HG03060 (cell line): ENCODE data around the gene COLEC11.
"Not testable (repeated sequence)": the region's sequence is repeated elsewhere in the genome, so short reads cannot be mapped to it uniquely, and the experiment has no call there.

ENCODE experiments used
- ATAC-seq: cut with Tn5 transposase; IDR thresholded peaks from one replicate; pipeline ENCODE4 v1.9.1; 2021; ENCODE audit warnings: low read depth, moderate number of reproducible peaks; ENCODE audit not compliant: unreplicated experiment

COLEC11 gene

DNA sequence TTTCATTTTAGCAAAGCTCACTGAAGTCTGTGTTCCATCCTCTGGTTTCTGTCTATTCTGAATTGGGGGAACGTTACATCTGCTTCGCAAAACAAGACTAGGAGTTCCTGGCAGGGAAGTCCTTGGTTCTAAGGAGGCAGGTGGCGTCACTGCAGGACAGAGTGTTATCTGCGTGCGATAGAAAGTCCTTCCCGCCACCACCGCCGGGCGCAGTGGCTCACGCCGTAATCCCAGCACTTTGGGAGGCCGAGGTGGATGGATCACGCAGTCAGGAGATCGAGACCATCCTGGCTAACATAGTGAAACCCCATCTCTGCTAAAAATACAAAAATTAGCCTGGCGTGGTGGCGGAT lies 41.0 kb downstream of the COLEC11 start:
- not testable (repeated sequence) for ATAC-seq

DNA sequence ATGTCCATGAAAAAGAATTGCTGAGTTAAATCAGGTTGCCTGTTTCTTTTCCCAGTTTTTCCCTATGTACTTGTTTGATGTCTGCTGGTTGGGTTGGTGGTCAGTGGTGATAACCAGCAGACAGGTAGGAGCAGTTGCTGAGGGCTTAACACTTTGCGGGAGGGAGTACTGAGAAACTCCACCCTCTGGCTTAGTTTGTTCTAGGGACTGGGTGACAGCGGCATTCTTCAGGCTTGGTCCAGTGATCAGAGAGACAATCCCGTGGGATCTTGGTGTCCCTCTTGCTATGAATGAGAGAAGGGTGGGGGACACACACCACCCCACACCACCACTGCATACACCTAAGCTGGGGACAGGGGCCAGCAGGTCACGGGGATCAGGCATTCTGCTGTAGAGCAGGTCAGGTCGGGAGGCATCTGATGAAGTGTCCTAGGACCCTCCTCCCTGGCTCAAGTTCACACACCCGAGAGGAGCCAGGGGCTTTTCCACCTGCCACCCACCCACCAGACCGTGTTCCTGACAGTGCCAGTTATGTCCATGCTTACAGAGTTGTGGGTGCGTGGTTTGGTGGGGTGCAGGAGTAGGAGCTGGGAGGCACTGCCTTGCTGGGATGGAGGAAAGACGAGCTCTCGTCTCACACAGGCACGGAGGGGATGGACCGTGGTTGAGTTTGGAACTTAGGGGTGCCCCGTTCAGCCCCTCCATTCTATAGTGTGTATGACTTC lies 41.8 kb downstream of the COLEC11 start:
- ATAC-seq = no peak

DNA sequence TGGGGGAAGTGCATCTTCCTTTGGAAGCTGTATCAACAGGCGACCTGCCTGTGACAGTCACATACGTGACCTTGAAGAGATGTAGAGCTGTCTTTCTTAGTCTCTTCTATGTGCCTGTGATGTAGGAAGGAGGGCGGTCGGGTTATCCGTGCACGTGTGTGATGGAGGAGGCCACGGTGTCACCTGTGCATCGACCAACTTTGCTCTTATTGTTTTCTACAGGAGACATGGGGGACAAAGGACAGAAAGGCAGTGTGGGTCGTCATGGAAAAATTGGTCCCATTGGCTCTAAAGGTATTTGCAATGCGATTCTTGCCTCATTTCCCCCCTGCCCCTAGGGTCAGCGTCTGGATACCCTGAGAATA lies 42.4 kb downstream of the COLEC11 start:
- no peak for ATAC-seq

DNA sequence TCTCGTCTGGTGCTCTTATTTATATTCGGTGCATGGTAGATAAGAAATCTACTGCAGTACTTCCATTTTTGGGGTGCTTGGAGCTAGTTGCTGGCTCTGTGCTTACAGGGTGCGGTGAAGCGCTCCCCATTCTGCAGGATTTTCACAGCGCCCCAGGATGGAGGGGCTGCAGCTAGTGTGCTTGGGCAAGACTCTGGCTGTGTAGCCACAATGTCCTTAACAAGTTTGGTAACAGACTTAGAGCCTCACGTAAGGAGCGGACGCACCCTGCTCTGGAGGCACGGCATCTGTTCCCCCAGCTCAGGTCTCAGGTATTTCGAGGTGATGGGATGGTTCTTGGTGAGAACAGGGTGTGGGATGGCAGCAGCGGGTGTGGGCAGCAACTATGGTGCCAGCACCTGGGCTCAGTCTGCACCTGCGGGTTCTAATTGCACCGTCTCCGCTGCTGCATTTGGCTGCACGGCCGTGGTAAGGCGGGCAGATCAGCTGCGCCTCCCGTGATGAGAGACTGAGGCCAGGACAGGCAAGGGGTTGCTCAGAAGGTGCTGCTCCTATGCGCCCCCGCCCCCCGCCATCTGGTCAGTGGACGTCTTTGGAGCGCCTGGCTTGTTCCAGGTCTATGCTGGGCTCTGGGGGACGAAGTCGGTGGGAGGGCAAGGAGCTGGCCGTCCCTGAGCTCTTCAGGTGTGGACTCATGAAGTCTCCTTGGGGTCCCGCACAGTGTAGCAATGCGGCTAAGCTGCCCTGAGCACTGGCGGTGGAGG lies 43.0 kb downstream of the COLEC11 start:
- ATAC-seq = no peak

DNA sequence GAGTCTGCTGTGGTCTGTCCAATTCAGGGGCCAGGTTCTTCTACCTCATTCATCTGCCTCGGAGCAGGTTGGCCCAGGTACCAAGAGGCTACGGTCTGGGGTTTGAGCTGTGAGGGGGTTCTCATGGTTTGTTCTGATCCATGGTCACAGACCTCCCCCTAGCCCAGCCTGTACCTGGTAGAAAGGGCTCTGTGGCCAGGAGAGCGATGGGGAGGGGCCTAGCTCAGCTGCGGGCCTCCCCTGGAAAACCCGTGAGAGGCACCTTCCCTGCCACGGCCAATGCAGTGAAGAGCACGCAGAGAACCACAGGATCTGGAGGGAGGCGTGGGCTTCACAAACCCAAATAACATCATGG lies 43.5 kb downstream of the COLEC11 start:
- no peak for ATAC-seq

DNA sequence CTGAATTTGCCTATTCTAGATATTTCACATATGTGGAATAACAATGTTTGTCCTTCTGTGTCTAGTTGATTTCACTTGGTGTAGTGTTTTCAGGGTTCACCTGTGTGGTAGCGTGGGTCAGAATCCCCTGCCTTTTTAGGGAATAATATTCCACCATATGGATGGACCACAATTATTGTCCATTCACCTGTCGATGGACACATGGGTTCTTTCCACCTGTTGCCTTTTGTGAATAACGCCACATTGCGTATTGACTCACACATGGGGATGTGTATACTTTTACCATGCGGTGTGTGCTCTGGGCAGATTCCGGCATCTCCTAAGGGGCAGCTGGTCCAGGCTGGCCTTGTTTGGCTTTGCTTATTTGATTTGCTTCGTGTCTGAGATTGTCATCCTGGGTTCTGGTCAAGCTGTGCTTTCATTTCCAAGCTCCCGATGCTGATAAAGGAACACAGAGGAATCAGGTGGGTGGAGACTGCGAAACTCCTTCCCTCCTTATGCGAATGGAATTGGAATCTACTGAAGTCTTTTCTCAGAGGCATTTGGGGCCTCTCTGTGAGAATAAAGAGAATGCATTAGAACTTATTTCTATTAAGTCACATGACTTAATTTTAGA lies 44.2 kb downstream of the COLEC11 start:
- ATAC-seq = no peak

DNA sequence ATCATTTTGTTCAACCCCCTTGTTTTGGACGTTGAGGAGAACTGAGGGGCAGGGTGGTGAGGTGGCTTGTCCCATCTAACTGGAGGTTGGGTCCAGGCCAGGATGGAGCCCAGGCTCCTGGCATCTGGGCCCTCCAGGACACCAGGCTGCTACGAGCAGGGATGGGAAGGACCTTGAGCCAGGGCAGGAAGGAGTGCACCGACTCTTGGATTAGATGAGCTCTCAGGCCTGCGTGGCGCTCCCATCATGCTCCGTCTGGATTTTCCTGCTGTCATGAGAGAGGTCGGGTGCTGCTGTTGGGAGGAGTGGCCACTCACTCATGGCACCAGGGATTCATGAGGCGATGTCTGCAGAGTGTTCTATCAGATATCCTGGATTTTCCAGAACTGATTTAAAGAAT lies 44.7 kb downstream of the COLEC11 start:
- ATAC-seq = no peak

DNA sequence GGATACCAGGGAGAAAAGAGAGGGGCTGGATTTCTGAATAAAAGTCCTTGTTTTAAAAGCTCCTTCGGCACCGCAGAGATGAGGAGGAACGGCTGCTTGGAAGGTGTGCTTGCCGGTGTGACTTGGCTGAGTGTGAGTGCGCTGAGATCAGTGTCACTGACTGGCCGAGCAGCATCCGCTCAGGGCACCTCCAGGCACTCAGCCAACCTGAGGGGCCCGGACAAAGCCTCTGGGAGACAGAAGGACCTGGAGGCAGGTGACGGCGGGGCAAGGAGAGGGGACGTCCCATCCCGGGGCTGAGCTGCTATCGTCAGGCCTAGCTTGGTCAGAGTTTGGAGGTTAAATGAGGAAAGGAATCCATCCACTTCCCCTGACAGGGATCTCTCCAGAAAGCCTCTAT lies 46.3 kb downstream of the COLEC11 start:
- ATAC-seq = no peak

DNA sequence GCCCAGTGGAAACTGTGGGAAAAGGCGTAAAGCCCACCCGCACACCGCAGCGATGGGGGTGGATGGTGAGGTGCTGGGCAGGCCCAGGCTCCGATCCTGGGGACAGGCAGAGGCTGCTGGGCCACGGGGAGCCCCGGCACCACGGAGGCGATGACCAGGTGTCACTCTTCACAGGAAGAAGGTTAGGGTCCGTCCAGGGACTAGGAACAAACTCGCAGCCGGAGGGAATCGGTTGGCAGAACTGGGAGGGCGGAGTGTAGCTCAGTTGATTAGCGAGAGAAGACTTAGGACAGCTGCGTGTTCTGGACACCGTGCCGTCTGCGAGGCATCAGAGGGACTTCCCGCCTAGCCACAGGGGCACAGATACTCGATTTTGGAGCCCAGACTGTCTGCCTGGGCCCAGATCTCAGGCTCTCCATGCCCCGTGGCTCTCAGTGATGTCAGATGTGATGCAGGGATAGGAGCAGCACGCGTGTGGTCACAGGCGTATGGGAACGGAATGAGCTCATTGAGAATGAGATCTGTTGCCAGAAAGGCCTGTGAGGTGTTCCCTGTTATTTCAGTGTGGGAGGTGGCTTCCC lies 47.0 kb downstream of the COLEC11 start:
- ATAC-seq = no peak

DNA sequence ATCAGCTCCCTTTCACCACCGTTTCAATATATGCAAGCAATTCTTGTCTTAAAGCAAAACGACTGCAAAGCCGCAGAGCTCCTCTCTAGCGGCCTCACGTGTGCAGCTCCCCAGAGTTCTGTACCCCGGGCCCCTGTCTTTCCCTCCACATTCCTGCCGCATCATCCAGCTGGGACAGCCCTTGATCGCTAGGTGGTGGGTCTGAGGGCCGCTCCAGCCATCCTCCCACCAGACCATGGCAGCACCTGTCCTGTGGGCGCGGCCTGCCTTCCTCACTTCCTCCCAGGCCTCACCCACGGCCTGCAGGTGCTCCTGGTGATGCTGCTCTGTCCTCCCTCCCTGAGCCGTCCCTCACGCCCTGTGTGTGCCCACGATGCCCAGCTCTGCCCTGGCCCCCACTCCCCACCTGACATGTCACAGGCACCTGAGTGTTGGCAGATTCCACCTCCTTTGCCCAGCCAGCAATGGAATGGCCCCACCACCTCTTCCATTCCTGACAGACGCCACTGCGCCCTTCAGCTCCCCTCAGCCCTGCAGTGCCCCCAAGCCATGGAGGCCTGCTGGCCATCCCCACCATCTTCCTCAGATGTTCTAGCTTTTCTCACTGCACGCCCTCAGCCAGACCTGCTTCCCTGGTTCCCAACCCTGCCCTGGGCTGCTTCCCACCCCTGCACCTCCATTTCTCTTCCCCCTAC lies 47.8 kb downstream of the COLEC11 start:
- ATAC-seq = no peak

DNA sequence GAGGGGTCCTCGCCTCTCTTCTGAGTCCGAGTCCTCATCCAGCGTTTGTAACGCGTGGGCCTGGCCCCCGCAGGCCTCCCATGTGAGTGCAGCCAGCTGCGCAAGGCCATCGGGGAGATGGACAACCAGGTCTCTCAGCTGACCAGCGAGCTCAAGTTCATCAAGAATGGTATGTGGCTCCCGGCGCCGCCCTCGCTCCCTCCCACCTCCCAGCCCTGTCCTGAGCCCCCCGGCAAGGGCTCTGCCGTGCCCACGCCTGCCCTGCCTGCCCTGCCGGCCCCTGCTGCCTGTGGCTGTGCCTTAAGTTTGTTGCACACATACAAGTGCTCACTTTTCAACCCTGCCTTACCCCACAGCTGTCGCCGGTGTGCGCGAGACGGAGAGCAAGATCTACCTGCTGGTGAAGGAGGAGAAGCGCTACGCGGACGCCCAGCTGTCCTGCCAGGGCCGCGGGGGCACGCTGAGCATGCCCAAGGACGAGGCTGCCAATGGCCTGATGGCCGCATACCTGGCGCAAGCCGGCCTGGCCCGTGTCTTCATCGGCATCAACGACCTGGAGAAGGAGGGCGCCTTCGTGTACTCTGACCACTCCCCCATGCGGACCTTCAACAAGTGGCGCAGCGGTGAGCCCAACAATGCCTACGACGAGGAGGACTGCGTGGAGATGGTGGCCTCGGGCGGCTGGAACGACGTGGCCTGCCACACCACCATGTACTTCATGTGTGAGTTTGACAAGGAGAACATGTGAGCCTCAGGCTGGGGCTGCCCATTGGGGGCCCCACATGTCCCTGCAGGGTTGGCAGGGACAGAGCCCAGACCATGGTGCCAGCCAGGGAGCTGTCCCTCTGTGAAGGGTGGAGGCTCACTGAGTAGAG lies 48.7 kb downstream of the COLEC11 start:
- no peak for ATAC-seq

DNA sequence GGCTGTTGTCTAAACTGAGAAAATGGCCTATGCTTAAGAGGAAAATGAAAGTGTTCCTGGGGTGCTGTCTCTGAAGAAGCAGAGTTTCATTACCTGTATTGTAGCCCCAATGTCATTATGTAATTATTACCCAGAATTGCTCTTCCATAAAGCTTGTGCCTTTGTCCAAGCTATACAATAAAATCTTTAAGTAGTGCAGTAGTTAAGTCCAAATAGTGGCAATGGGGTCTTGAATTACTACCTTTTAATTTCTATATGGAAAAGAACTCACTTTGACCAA lies 49.3 kb downstream of the COLEC11 start:
- ATAC-seq = peak; percentile 60

DNA sequence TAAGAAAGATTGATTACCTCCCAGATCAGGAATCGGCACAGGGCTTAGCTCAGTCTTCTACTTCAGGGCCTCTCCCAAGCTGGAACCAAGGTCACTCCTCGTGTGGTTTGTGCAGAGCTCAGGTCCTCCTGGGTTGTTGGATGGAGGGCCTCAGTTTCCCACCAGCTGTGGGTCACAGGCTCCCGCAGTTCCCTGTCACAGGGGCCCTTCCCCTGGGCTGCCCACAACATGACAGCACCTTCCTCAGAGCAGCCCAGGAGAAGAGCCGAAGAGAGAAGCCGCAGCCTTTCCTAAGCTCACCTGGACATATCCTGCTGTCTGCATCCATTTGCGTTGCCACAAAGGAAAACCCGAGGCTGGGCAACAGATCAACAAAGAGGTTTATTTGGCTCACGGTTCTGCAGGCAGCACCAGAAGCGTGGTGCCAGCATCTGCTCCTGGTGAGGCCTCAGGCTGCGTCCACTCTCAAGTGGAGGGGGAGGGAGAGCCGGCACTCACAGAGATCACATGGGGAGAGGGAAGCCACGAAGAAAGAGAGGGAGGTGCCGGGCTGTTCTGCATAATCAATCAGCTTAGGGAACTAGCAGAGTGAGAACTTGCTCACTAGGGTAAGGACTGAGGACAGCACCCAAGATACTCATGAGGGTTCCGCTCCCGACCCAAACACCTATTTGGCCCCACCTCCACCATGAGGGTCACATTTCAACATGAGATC lies 50.1 kb downstream of the COLEC11 start:
- no peak for ATAC-seq

DNA sequence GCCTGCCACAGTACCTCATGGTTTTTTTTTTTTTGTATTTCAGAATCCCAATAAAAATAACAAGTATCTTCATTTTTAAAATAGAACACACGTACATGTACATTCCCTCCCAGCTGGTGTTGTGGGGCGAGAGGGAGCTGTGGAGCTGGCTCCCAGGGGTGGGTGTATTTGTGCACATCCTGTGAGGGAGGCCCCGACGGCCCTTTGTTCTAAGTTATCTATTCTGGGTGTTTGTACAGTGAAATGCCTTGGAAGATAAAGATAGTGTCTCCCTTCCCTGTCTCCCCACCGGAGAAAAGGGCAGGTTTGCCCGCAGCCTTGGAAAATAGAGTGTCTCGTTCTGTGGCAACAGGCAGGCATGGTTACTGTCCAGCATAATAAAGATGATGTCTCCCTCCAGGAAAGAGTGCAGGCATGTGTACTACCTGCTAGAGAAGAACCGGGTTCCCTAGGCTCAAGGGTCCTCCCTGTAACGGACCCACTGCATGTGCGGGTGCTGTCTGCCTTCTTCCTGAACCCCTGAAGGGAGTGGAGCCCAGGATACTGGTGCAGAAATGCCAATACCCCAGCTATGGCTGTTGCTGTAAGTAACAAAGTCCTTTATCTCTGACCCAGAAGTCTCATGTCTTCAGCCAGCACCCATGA lies 51.0 kb downstream of the COLEC11 start:
- no peak for ATAC-seq

DNA sequence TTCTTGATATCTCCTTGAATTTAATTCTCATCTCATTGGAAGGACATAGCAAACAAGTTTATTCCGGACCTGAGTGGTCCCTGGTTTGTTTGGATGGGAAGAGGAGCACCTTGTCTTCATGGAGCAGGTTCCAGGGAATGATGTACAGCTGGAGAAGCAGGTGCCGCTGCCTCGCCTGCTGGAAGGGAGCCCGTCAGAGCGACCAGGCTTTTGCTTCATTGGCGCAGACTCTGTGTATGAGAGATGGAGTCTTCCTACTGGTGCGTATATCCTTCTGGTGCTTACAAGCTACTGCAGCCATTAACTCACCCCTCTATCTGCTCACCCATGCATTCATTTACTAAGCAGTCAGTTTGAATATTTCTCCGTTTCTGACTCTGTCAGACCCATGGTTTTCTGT lies 51.5 kb downstream of the COLEC11 start:
- ATAC-seq = no peak

DNA sequence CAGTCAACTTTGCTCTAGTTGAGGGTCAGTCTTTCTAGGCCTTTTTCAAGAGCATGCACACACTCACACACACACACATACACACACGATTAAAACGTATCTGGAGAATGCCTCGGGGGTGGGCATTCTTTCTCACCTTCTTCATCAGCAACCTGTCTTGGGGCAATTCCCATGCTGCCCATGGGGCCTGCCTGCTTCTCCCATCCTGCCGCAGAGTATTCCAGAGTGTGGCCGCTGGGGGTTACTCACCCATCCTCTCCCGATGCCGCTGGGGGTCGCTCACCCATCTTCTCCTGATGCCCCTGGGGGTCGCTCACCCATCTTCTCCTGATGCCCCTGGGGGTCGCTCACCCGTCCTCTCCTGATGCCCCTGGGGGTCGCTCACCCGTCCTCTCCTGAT lies 52.3 kb downstream of the COLEC11 start:
- ATAC-seq = no peak

DNA sequence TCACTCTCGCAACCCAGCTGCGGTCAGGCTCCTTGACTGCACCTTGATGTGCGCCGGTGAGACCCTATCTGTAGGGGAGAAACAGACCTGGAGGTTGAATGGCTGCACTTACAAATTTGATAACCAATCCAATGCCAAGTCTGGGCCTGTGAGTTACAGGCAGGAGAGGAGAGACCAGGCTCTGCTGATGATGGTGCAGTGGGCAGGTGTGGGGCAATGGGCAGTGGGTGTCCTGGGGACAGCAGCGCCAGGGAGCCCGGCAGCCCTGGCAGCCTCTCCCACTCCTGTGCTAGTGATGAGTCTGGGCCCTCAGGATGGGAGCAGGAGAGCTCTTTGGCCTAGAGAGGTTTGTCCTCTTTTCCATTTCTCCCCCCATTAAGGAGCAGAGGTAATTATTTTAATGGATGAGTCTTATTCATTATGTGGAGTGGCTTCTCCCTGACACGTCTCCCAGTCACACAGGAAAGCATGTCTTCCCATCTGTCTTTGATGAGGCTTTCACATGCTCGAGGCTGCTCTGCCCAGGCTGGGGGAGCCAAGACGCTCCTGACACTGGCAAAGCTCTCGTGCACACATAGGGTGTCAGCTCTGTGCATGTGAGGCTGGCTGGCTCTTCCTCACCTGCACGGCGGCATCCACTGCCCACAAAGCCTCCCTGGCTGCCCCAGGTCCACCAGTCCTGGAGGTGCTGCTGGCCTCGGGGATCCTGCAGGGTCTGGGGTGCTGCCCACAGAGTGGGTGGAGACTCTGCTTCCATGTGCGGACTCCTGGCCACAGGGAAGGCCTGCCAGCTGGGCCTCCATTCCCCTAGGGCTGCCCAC lies 53.1 kb downstream of the COLEC11 start:
- no peak for ATAC-seq

DNA sequence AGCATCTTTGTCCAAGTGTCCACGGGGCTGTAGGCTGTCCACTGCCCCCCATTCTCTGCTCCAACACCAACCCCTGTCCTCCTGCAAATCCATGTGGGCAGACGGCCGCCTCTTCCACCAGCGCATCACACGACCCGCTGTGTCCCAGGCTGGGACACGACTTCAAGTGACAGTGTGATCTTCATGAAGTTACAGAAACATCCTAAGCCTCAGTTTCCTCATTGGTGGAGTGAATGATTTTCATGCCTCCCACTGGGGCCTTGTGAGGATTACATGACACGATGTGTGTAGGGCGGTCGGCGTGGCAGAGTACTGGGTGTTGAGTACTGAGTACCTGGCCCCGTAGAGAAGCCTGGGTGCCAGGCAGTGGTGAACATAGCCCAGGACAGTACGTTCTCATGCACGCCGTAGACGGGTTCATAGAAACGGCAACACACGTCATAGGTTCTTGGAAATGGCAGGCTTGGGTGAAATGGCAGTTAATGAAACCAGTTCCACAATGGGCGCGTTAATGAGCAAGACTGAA lies 53.8 kb downstream of the COLEC11 start:
- ATAC-seq = no peak
